HG02943 (cell line): ENCODE results near the gene PLCXD1.

Source experiments
- ATAC-seq: cut with Tn5 transposase; IDR thresholded peaks from one replicate; pipeline ENCODE4 v1.9.1; 2021; ENCODE audit warnings: mild to moderate bottlenecking, low read depth, moderate library complexity; ENCODE audit not compliant: unreplicated experiment

PLCXD1 gene

GRCh38 chrX:332916-333610 lies 51.9 kb downstream of the PLCXD1 start:
- ATAC-seq, result no peak

- no peak for ATAC-seq
These were observed 52.6 kb downstream of the PLCXD1 start for GRCh38 chrX:333611-334311.

GRCh38 chrX:334331-334891 lies 53.2 kb downstream of the PLCXD1 start:
- no peak for ATAC-seq

- no peak for ATAC-seq
These were observed 54.0 kb downstream of the PLCXD1 start for GRCh38 chrX:334971-335757.

- ATAC-seq, result no peak
These were observed 54.6 kb downstream of the PLCXD1 start for GRCh38 chrX:335758-336155.

- no peak for ATAC-seq
These were observed 55.0 kb downstream of the PLCXD1 start for GRCh38 chrX:336227-336626.

GRCh38 chrX:337331-337831 lies 56.2 kb downstream of the PLCXD1 start:
- no peak for ATAC-seq

- ATAC-seq, result no peak
These were observed 57.2 kb downstream of the PLCXD1 start for GRCh38 chrX:338281-338835.

- ATAC-seq, result no peak
These were observed 57.7 kb downstream of the PLCXD1 start for GRCh38 chrX:338836-339400.

- no peak for ATAC-seq
These were observed 58.9 kb downstream of the PLCXD1 start for GRCh38 chrX:340121-340520.

- no peak for ATAC-seq
These were observed 59.7 kb downstream of the PLCXD1 start for GRCh38 chrX:340641-341423.

GRCh38 chrX:341541-342101 lies 60.4 kb downstream of the PLCXD1 start:
- no peak for ATAC-seq

- ATAC-seq, result no peak
These were observed 63.3 kb downstream of the PLCXD1 start for GRCh38 chrX:344371-344901.

- no peak for ATAC-seq
These were observed 64.1 kb downstream of the PLCXD1 start for GRCh38 chrX:345020-345925.

GRCh38 chrX:346034-346813 lies 65.0 kb downstream of the PLCXD1 start:
- no peak for ATAC-seq

- no peak for ATAC-seq
These were observed 66.4 kb downstream of the PLCXD1 start for GRCh38 chrX:347351-348117.
